ENCODE results near the gene LDLRAD4. TPM values are rescaled to one million over a fixed set of nuclear protein-coding genes. Genes with fewer than 3 reads are reported as not detected.

The LDLRAD4 gene
- total RNA-seq, 1 donor: 50.9 TPM

- H3K27me3 ChIP-seq (ENCODE audit: insufficient read depth, low read length): no peaks in the 10 kb centered on the region
- H3K4me1 ChIP-seq (ENCODE audit: insufficient read depth, low read length): no peaks in the 10 kb centered on the region
- H3K4me3 ChIP-seq (ENCODE audit: low read length): no peak overlapping the region
- H3K9me3 ChIP-seq (ENCODE audit: low read depth, low read length): no peaks in the 10 kb centered on the region
These were observed 12.6 kb downstream of the LDLRAD4 start for GRCh38 chr18:13231151-13231550.

GRCh38 chr18:13232086-13232917 is 13.7 kb downstream of the LDLRAD4 start:
- no peak overlapping the region for H3K4me3 ChIP-seq (ENCODE audit: low read length)
- no peaks in the 10 kb centered on the region for H3K4me1 ChIP-seq (ENCODE audit: insufficient read depth, low read length)
- no peaks in the 10 kb centered on the region for H3K27me3 ChIP-seq (ENCODE audit: insufficient read depth, low read length)
- H3K9me3 ChIP-seq (ENCODE audit: low read depth, low read length): no peaks in the 10 kb centered on the region

GRCh38 chr18:13232971-13233786 is 14.6 kb downstream of the LDLRAD4 start:
- H3K4me1 ChIP-seq (ENCODE audit: insufficient read depth, low read length): no peaks in the 10 kb centered on the region
- H3K27me3 ChIP-seq (ENCODE audit: insufficient read depth, low read length): no peaks in the 10 kb centered on the region
- no peaks in the 10 kb centered on the region for H3K9me3 ChIP-seq (ENCODE audit: low read depth, low read length)
- H3K4me3 ChIP-seq (ENCODE audit: low read length): no peak overlapping the region

- H3K4me3 ChIP-seq (ENCODE audit: low read length): no peak overlapping the region
- no peaks in the 10 kb centered on the region for H3K4me1 ChIP-seq (ENCODE audit: insufficient read depth, low read length)
These were observed 15.5 kb downstream of the LDLRAD4 start for GRCh38 chr18:13233787-13234783.

GRCh38 chr18:13235421-13235831 is 16.9 kb downstream of the LDLRAD4 start:
- H3K27me3 ChIP-seq (ENCODE audit: insufficient read depth, low read length): no peaks in the 10 kb centered on the region
- no peak overlapping the region for H3K4me3 ChIP-seq (ENCODE audit: low read length)
- H3K9me3 ChIP-seq (ENCODE audit: low read depth, low read length): no peaks in the 10 kb centered on the region
- no peaks in the 10 kb centered on the region for H3K4me1 ChIP-seq (ENCODE audit: insufficient read depth, low read length)

More at GRCh38 chr18:13233787-13234783, 15.5 kb downstream of the LDLRAD4 start:
- Histone ChIP-seq H3K9me3 (ENCODE audit: low read depth, low read length) (no peaks in the 10 kb centered on the region), H3K27me3 (ENCODE audit: insufficient read depth, low read length) (no peaks in the 10 kb centered on the region)

GRCh38 chr18:13235981-13236380 is 17.4 kb downstream of the LDLRAD4 start:
- H3K4me1 ChIP-seq (ENCODE audit: insufficient read depth, low read length): no peaks in the 10 kb centered on the region
- H3K9me3 ChIP-seq (ENCODE audit: low read depth, low read length): no peaks in the 10 kb centered on the region
- no peaks in the 10 kb centered on the region for H3K27me3 ChIP-seq (ENCODE audit: insufficient read depth, low read length)
- H3K4me3 ChIP-seq (ENCODE audit: low read length): no peak overlapping the region

GRCh38 chr18:13236411-13236810 is 17.9 kb downstream of the LDLRAD4 start:
- H3K4me3 ChIP-seq (ENCODE audit: low read length): no peak overlapping the region
- no peaks in the 10 kb centered on the region for H3K4me1 ChIP-seq (ENCODE audit: insufficient read depth, low read length)
- H3K27me3 ChIP-seq (ENCODE audit: insufficient read depth, low read length): no peaks in the 10 kb centered on the region
- H3K9me3 ChIP-seq (ENCODE audit: low read depth, low read length): no peaks in the 10 kb centered on the region

GRCh38 chr18:13237073-13237472 is 18.5 kb downstream of the LDLRAD4 start:
- H3K9me3 ChIP-seq (ENCODE audit: low read depth, low read length): no peaks in the 10 kb centered on the region
- no peaks in the 10 kb centered on the region for H3K27me3 ChIP-seq (ENCODE audit: insufficient read depth, low read length)
- no peaks in the 10 kb centered on the region for H3K4me1 ChIP-seq (ENCODE audit: insufficient read depth, low read length)
- no peak overlapping the region for H3K4me3 ChIP-seq (ENCODE audit: low read length)

- Histone ChIP-seq H3K9me3 (ENCODE audit: low read depth, low read length) (no peaks in the 10 kb centered on the region), H3K4me1 (ENCODE audit: insufficient read depth, low read length) (no peaks in the 10 kb centered on the region), H3K27me3 (ENCODE audit: insufficient read depth, low read length) (no peaks in the 10 kb centered on the region), H3K4me3 (ENCODE audit: low read length) (no peak overlapping the region)
These were observed 19.1 kb downstream of the LDLRAD4 start for GRCh38 chr18:13237641-13238040.

- no peak overlapping the region for H3K4me3 ChIP-seq (ENCODE audit: low read length)
- no peaks in the 10 kb centered on the region for H3K9me3 ChIP-seq (ENCODE audit: low read depth, low read length)
- no peaks in the 10 kb centered on the region for H3K4me1 ChIP-seq (ENCODE audit: insufficient read depth, low read length)
- no peaks in the 10 kb centered on the region for H3K27me3 ChIP-seq (ENCODE audit: insufficient read depth, low read length)
These were observed 20.8 kb downstream of the LDLRAD4 start for GRCh38 chr18:13239171-13239956.

GRCh38 chr18:13240060-13240725 is 21.6 kb downstream of the LDLRAD4 start:
- no peaks in the 10 kb centered on the region for H3K27me3 ChIP-seq (ENCODE audit: insufficient read depth, low read length)
- no peak overlapping the region for H3K4me3 ChIP-seq (ENCODE audit: low read length)
- no peaks in the 10 kb centered on the region for H3K4me1 ChIP-seq (ENCODE audit: insufficient read depth, low read length)
- no peaks in the 10 kb centered on the region for H3K9me3 ChIP-seq (ENCODE audit: low read depth, low read length)

- H3K4me1 ChIP-seq (ENCODE audit: insufficient read depth, low read length): no peaks in the 10 kb centered on the region
- H3K4me3 ChIP-seq (ENCODE audit: low read length): no peak overlapping the region
- no peaks in the 10 kb centered on the region for H3K9me3 ChIP-seq (ENCODE audit: low read depth, low read length)
- no peaks in the 10 kb centered on the region for H3K27me3 ChIP-seq (ENCODE audit: insufficient read depth, low read length)
These were observed 22.7 kb downstream of the LDLRAD4 start for GRCh38 chr18:13241083-13241892.

- Histone ChIP-seq H3K27me3 (ENCODE audit: insufficient read depth, low read length) (no peaks in the 10 kb centered on the region), H3K4me1 (ENCODE audit: insufficient read depth, low read length) (no peaks in the 10 kb centered on the region), H3K4me3 (ENCODE audit: low read length) (no peak overlapping the region)
These were observed 23.3 kb downstream of the LDLRAD4 start for GRCh38 chr18:13241893-13242175.

More at GRCh38 chr18:13241893-13242175, 23.3 kb downstream of the LDLRAD4 start:
- no peaks in the 10 kb centered on the region for H3K9me3 ChIP-seq (ENCODE audit: low read depth, low read length)

All from mononuclear cell (primary cell).